ENCODE measurements around the gene HNRNPH3. TPM values are rescaled to one million over a fixed set of nuclear protein-coding genes. Genes with fewer than 3 reads are reported as not detected.

HNRNPH3 gene
- total RNA-seq, 4 donors from 2014 or later: 47.8 to 75.8 (median 56.8) TPM

DNA sequence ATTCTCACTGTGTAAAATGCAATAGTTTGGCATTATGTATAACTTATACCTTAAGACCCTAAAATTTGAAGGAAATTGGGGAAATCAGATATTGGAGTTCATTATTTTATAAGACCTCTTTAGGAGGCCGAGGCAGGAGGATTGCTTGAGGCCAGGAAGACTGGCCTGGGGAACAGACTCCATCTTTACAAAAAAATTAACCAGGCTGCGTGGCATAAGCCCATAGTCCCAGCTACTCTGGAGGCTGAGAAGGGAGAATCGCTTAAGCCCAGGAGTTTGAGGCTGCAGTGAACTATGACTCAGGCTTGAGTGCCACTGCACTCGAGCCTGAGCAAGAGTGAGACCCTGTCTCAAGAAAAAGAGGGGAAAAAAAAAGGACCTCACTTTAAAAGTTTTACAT lies 14.9 kb downstream of the HNRNPH3 start:
- no peaks in the 10 kb centered on the region for H3K27me3 ChIP-seq
- intact Hi-C loops (cut with DNase I): no loop called here
- peaks cover 19 to 38% of the 10 kb centered on the region in 2 donors for H3K36me3 ChIP-seq

GRCh38 chr10:68348265-68348741 lies 16.4 kb downstream of the HNRNPH3 start:
- 55 to 70% methylated on average over 2 of the region's 2 CpGs for WGBS, 2 donors
- H3K27ac ChIP-seq: no peak overlapping the region
- intact Hi-C loops (cut with DNase I): no loop called here

More for the DNA sequence above, 14.9 kb downstream of the HNRNPH3 start:
- no peak for DNase-seq
- Histone ChIP-seq H3K27ac (no peak overlapping the region), H3K4me3 (replicated peaks in 1 of 3) (no peak overlapping the region), H3K9me3 (no peaks in the 10 kb centered on the region), H3K4me1 (no peaks in the 10 kb centered on the region)
- WGBS, 2 donors: 90 to 95% methylated on average over 4 of the region's 4 CpGs
- TF ChIP-seq POLR2A (IDR thresholded peaks at IDR 0.05): no peak
- TF ChIP-seq, protein P1, sequence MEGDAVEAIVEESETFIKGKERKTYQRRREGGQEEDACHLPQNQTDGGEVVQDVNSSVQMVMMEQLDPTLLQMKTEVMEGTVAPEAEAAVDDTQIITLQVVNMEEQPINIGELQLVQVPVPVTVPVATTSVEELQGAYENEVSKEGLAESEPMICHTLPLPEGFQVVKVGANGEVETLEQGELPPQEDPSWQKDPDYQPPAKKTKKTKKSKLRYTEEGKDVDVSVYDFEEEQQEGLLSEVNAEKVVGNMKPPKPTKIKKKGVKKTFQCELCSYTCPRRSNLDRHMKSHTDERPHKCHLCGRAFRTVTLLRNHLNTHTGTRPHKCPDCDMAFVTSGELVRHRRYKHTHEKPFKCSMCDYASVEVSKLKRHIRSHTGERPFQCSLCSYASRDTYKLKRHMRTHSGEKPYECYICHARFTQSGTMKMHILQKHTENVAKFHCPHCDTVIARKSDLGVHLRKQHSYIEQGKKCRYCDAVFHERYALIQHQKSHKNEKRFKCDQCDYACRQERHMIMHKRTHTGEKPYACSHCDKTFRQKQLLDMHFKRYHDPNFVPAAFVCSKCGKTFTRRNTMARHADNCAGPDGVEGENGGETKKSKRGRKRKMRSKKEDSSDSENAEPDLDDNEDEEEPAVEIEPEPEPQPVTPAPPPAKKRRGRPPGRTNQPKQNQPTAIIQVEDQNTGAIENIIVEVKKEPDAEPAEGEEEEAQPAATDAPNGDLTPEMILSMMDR (IDR thresholded peaks at IDR 0.05): no peak

DNA sequence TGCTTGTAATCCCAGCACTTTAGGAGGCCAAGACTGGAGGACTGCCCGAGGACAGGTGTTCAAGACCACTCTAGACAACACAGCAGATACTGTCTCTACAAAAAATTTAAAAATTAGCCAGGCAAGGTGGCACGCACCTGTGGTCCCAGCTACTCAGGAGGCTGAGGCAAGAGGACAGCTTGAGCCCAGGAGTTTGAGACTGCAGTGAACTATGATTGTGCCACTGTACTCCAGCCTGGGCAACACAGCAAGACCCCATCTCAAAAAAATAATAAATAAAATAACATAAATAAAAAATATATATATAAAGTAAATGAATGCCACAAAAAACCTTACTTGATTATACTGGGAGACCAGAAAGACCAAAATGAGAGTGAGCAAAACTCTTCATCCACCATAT lies 21.7 kb downstream of the HNRNPH3 start:
- no peaks in the 10 kb centered on the region for H3K4me1 ChIP-seq
- intact Hi-C loops (cut with DNase I): no loop called here

More at GRCh38 chr10:68348265-68348741, 16.4 kb downstream of the HNRNPH3 start:
- Histone ChIP-seq H3K9me3 (no peaks in the 10 kb centered on the region), H3K36me3 (peaks cover 19 to 34% of the 10 kb centered on the region in 2 donors), H3K4me1 (no peaks in the 10 kb centered on the region), H3K4me3 (replicated peaks in 1 of 3) (no peak overlapping the region), H3K27me3 (no peaks in the 10 kb centered on the region)
- TF ChIP-seq, protein P1 (IDR thresholded peaks at IDR 0.05): peak; percentile 19 to 66 (median 46)
- TF ChIP-seq POLR2A (IDR thresholded peaks at IDR 0.05): no peak
- peak; percentile 26 to 37 for DNase-seq

DNA sequence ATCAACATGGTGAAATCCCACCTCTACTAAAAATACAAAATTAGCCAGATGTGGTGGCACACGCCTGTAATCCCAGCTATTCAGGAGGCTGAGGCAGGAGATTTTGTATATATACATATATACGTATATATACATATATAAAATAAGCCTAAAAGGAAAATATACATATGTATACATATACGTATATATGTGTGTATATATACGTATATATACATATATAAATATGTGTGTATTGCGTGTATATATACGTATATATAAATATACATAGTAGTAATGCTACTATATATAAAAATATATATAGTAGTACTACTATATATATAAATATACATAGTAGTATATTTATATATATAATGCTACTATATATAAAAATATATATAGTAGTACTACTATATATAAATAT lies 27.3 kb downstream of the HNRNPH3 start:
- WGBS, 2 donors: 94 to 95% methylated on average over 6 of the region's 6 CpGs
- no peak for DNase-seq
- Histone ChIP-seq H3K36me3 (peaks cover 16 to 31% of the 10 kb centered on the region in 2 donors), H3K27me3 (no peaks in the 10 kb centered on the region), H3K9me3 (no peaks in the 10 kb centered on the region), H3K27ac (no peak overlapping the region), H3K4me3 (replicated peaks in 1 of 3) (no peak overlapping the region), H3K4me1 (no peaks in the 10 kb centered on the region)
- TF ChIP-seq, protein P1 (IDR thresholded peaks at IDR 0.05): no peak
- intact Hi-C loops (cut with DNase I): no loop called here

More for the DNA sequence above, 21.7 kb downstream of the HNRNPH3 start:
- no peaks in the 10 kb centered on the region for H3K27me3 ChIP-seq
- 96 to 97% methylated on average over 2 of the region's 2 CpGs for WGBS, 2 donors
- H3K27ac ChIP-seq: no peak overlapping the region
- TF ChIP-seq POLR2A (IDR thresholded peaks at IDR 0.05): no peak
- TF ChIP-seq, protein P1 (IDR thresholded peaks at IDR 0.05): no peak
- no peaks in the 10 kb centered on the region for H3K9me3 ChIP-seq
- H3K4me3 ChIP-seq (replicated peaks in 1 of 3): no peak overlapping the region
- DNase-seq: no peak
- peaks cover 16 to 20% of the 10 kb centered on the region in 2 donors for H3K36me3 ChIP-seq

DNA sequence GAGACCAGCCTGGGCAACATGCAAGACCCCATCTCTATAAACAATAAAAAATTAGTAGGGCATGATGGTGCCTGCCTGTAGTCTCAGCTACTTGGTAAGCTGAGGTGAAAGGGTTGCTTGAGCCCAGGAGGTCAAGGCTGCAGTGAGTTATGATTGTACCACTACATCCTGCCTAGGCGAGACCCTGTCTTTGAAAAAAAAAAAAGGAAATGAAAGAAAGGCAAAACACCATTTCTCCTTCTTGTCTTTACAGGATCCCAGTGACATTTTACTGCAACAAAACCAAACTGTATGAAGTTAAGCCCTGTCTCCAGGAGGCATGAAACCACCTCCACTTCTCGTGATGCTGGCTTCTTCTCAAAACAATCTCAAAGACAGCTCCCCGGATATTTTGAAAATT lies 30.7 kb downstream of the HNRNPH3 start:
- intact Hi-C loops (cut with DNase I): no loop called here
- H3K9me3 ChIP-seq: no peaks in the 10 kb centered on the region
- H3K27ac ChIP-seq: no peak overlapping the region
- H3K4me3 ChIP-seq (replicated peaks in 1 of 3): no peak overlapping the region
- no peaks in the 10 kb centered on the region for H3K4me1 ChIP-seq
- no peaks in the 10 kb centered on the region for H3K27me3 ChIP-seq
- WGBS, 2 donors: 92 to 95% methylated on average over 3 of the region's 3 CpGs
- H3K36me3 ChIP-seq: peaks cover 12 to 25% of the 10 kb centered on the region in 2 donors
- DNase-seq: no peak
- TF ChIP-seq POLR2A (IDR thresholded peaks at IDR 0.05): no peak
- TF ChIP-seq, protein P1 (IDR thresholded peaks at IDR 0.05): no peak

Measured in thyroid gland (tissue), 4 donors.